ENCODE data around the gene RGCC.
"Not testable (repeated sequence)": the region's sequence is repeated elsewhere in the genome, so short reads cannot be mapped to it uniquely, and the experiment has no call there.

RGCC gene

GRCh38 chr13:41456768-41457588 lies at the start of gene RGCC:
TSS of gene RGCC (plus strand) at chr13:41457550. CDS start at chr13:41457708, 158 bp downstream.
- DNase-seq (ENCODE audit: low read depth in 2 of 2), result peak in 1 of 2 experiments; percentile 5

- DNase-seq (ENCODE audit: low read depth in 2 of 2), result peak in 1 of 2 experiments; percentile 34
Measured at GRCh38 chr13:41408121-41408520, 49.2 kb upstream of the RGCC start.

- no peak for DNase-seq (ENCODE audit: low read depth in 2 of 2)
Measured at GRCh38 chr13:41408746-41409145, 48.6 kb upstream of the RGCC start.

- no peak for DNase-seq (ENCODE audit: low read depth in 2 of 2)
Measured at GRCh38 chr13:41409611-41410010, 47.7 kb upstream of the RGCC start.

- DNase-seq (ENCODE audit: low read depth in 2 of 2), result no peak
Measured at GRCh38 chr13:41411060-41411459, 46.3 kb upstream of the RGCC start.

GRCh38 chr13:41411522-41411921 lies 45.8 kb upstream of the RGCC start:
- DNase-seq (ENCODE audit: low read depth in 2 of 2), result peak; percentile 36 to 42

- DNase-seq (ENCODE audit: low read depth in 2 of 2), result no peak
Measured at GRCh38 chr13:41413872-41414271, 43.5 kb upstream of the RGCC start.

- DNase-seq (ENCODE audit: low read depth in 2 of 2), result peak in 1 of 2 experiments; percentile 15
Measured at GRCh38 chr13:41416276-41416675, 41.1 kb upstream of the RGCC start.

GRCh38 chr13:41418027-41418426 lies 39.3 kb upstream of the RGCC start:
- DNase-seq (ENCODE audit: low read depth in 2 of 2), result peak; percentile 70 to 73

- DNase-seq (ENCODE audit: low read depth in 2 of 2), result no peak
Measured at GRCh38 chr13:41418731-41419130, 38.6 kb upstream of the RGCC start.

GRCh38 chr13:41419206-41419605 lies 38.1 kb upstream of the RGCC start:
- no peak for DNase-seq (ENCODE audit: low read depth in 2 of 2)

GRCh38 chr13:41420146-41420545 lies 37.2 kb upstream of the RGCC start:
- no peak for DNase-seq (ENCODE audit: low read depth in 2 of 2)

GRCh38 chr13:41421330-41421729 lies 36.0 kb upstream of the RGCC start:
- not testable (repeated sequence) for DNase-seq (ENCODE audit: low read depth in 2 of 2)

- DNase-seq (ENCODE audit: low read depth in 2 of 2), result not testable (repeated sequence)
Measured at GRCh38 chr13:41421983-41422382, 35.4 kb upstream of the RGCC start.

GRCh38 chr13:41423259-41423658 lies 34.1 kb upstream of the RGCC start:
- DNase-seq (ENCODE audit: low read depth in 2 of 2), result not testable (repeated sequence)

- DNase-seq (ENCODE audit: low read depth in 2 of 2), result not testable (repeated sequence)
Measured at GRCh38 chr13:41424675-41425074, 32.7 kb upstream of the RGCC start.

GRCh38 chr13:41426047-41426446 lies 31.3 kb upstream of the RGCC start:
- DNase-seq (ENCODE audit: low read depth in 2 of 2), result no peak

- DNase-seq (ENCODE audit: low read depth in 2 of 2), result no peak
Measured at GRCh38 chr13:41427666-41428065, 29.7 kb upstream of the RGCC start.

GRCh38 chr13:41428155-41428554 lies 29.2 kb upstream of the RGCC start:
- DNase-seq (ENCODE audit: low read depth in 2 of 2), result no peak

GRCh38 chr13:41434030-41434429 lies 23.3 kb upstream of the RGCC start:
- not testable (repeated sequence) for DNase-seq (ENCODE audit: low read depth in 2 of 2)

- DNase-seq (ENCODE audit: low read depth in 2 of 2), result no peak
Measured at GRCh38 chr13:41434831-41435520, 22.4 kb upstream of the RGCC start.

GRCh38 chr13:41443969-41444368 lies 13.4 kb upstream of the RGCC start:
- DNase-seq (ENCODE audit: low read depth in 2 of 2), result no peak

- no peak for DNase-seq (ENCODE audit: low read depth in 2 of 2)
Measured at GRCh38 chr13:41452462-41452861, 4.9 kb upstream of the RGCC start.
